A549 (cell line): Measurements from ENCODE around the gene PDE4D. TPM values are rescaled to one million over a fixed set of nuclear protein-coding genes. Genes with fewer than 3 reads are reported as not detected.

Source experiments
- ATAC-seq, 2 experiments: fragments of 200-7000 bp in 1 of 2; fragments of >200 bp in 1 of 2; cut with Nextera tagmentation in 1 of 2; cut with Tn5 transposase in 1 of 2; 3 replicates each; pipeline versions ENCODE4 v1.8.0 to v1.9.1; 2018 to 2020; ENCODE audit warnings: mild to moderate bottlenecking in 1 of 2, moderate library complexity in 1 of 2
- CTCF ChIA-PET: fragments of 300-600 bp; sonication (Branson Sonifier 250); formaldehyde crosslinking; extraction: SDS; loops from one replicate; lab custom pipeline; 2021; ENCODE audit warnings: antibody characterized with exemption, inconsistent platforms; lab: Yijun Ruan, JAX
- POLR2A ChIA-PET: fragments of 350-600 bp; formaldehyde crosslinking; extraction: SDS; loops from one replicate; lab custom pipeline; 2021; ENCODE audit warnings: antibody characterized with exemption, inconsistent platforms; lab: Yijun Ruan, JAX
- DNase-seq, 2 experiments: peaks; one replicate each; pipeline versions ENCODE4 v3.0.0 to v3.0.0-alpha.2; 2011 to 2016; ENCODE audit warnings: low read depth in 1 of 2, low spot score in 1 of 2
- FAIRE-seq: peaks from 2 replicates; lab custom pipeline; 2011; peaks lifted over from hg19 to GRCh38; lab: Jason Lieb, UNC
- H3K27ac ChIP-seq, 2 experiments: fragments of >200 bp; sonication (Bioruptor Twin); formaldehyde crosslinking; 3 replicates each; pipeline ENCODE4 v1.5.1; 2016 to 2017
- H3K4me1 ChIP-seq: fragments of >200 bp; sonication (Bioruptor Twin); formaldehyde crosslinking; 3 replicates; pipeline ENCODE4 v1.6.1; 2016
- H3K4me2 ChIP-seq: fragments of >200 bp; sonication (Bioruptor Twin); formaldehyde crosslinking; 3 replicates; pipeline ENCODE4 v1.6.1; 2016
- H3K4me3 ChIP-seq: fragments of >200 bp; sonication (Bioruptor Twin); formaldehyde crosslinking; 3 replicates; pipeline ENCODE4 v1.5.1; 2016
- H3K9me3 ChIP-seq: fragments of >200 bp; sonication (Bioruptor Twin); formaldehyde crosslinking; 3 replicates; pipeline ENCODE4 v1.6.1; 2016
- BCL3 ChIP-seq: fragments of >200 bp; sonication (Bioruptor Twin); formaldehyde crosslinking; IDR thresholded peaks from 3 replicates; pipeline ENCODE4 v1.6.1; 2016
- CBX2 ChIP-seq: fragments of 200-600 bp; sonication (generic); IDR thresholded peaks from 2 replicates; pipeline ENCODE4 v1.6.1; 2016; ENCODE audit warnings: low read depth, mild to moderate bottlenecking, borderline replicate concordance
- CBX8 ChIP-seq: fragments of 200-600 bp; sonication (generic); IDR thresholded peaks from 2 replicates; pipeline ENCODE4 v1.6.1; 2016
- CEBPB ChIP-seq, 2 experiments: fragments of >200 bp in 1 of 2; sonication (Bioruptor Twin) in 1 of 2; formaldehyde crosslinking in 1 of 2; IDR thresholded peaks; 2 replicates each; pipeline ENCODE4 v1.6.1; 2012 to 2016
- E2F6 ChIP-seq: IDR thresholded peaks from 2 replicates; pipeline ENCODE4 v1.6.1; 2012; ENCODE audit warnings: low read depth, borderline replicate concordance
- ESRRA ChIP-seq: fragments of 150-350 bp; IDR thresholded peaks from 2 replicates; pipeline ENCODE4 v1.6.1; 2014; ENCODE audit warnings: mild to moderate bottlenecking, low read length, borderline replicate concordance
- FOSB ChIP-seq: fragments of 250-450 bp; sonication (Bioruptor Pico); IDR thresholded peaks from 2 replicates; pipeline ENCODE4 v1.5.0; 2020; ENCODE audit warnings: mild to moderate bottlenecking, moderate library complexity
- FOSL2 ChIP-seq, 2 experiments: fragments of 450-650 bp in 1 of 2; fragments of >200 bp in 1 of 2; sonication (Bioruptor Twin) in 1 of 2; formaldehyde crosslinking; IDR thresholded peaks; 2 replicates each; pipeline versions ENCODE4 v1.5.0 to v1.6.1; 2016 to 2020; ENCODE audit warnings: mild to moderate bottlenecking in 1 of 2, moderate library complexity in 1 of 2
- FOXS1 ChIP-seq: fragments of 250-450 bp; sonication (Bioruptor Pico); IDR thresholded peaks from 2 replicates; pipeline ENCODE4 v1.5.0; 2020; ENCODE audit warnings: mild to moderate bottlenecking, moderate library complexity
- HDAC2 ChIP-seq: fragments of 200-600 bp; sonication (generic); IDR thresholded peaks from 2 replicates; pipeline ENCODE4 v1.6.1; 2016
- HES2 ChIP-seq: fragments of >200 bp; sonication (Bioruptor Twin); formaldehyde crosslinking; IDR thresholded peaks from 2 replicates; pipeline ENCODE4 v1.6.1; 2016
- HEYL ChIP-seq: fragments of 250-450 bp; sonication (Bioruptor Pico); IDR thresholded peaks from 2 replicates; pipeline ENCODE4 v1.8.0; 2021; ENCODE audit warnings: mild to moderate bottlenecking, moderate library complexity
- HMGXB4 ChIP-seq: fragments of 250-450 bp; sonication (Bioruptor Pico); IDR thresholded peaks from 2 replicates; pipeline ENCODE4 v1.5.0; 2021; ENCODE audit warnings: mild to moderate bottlenecking, moderate library complexity, borderline replicate concordance
- MYC ChIP-seq: IDR thresholded peaks from 2 replicates; pipeline ENCODE4 v1.6.1; 2012; ENCODE audit warnings: mild to moderate bottlenecking, inconsistent platforms, low read length, improper control_type of control experiment, borderline replicate concordance
- NPAS2 ChIP-seq: fragments of 250-450 bp; sonication (Bioruptor Pico); IDR thresholded peaks from 2 replicates; pipeline ENCODE4 v1.8.0; 2022; ENCODE audit warnings: mild to moderate bottlenecking, moderate library complexity, borderline replicate concordance
- PBX3 ChIP-seq: IDR thresholded peaks from 2 replicates; pipeline ENCODE4 v1.6.1; 2012
- RAD21 ChIP-seq, 2 experiments: fragments of >200 bp in 1 of 2; sonication (Bioruptor Twin) in 1 of 2; formaldehyde crosslinking in 1 of 2; IDR thresholded peaks in 1 of 2; conservative IDR thresholded peaks in 1 of 2; 2 replicates in 1 of 2; 3 replicates in 1 of 2; pipeline ENCODE4 v1.6.1; 2012 to 2018; ENCODE audit warnings: inconsistent platforms in 1 of 2
- REST ChIP-seq: fragments of 200-600 bp; sonication (generic); IDR thresholded peaks from 2 replicates; pipeline ENCODE4 v1.6.1; 2016; ENCODE audit warnings: antibody characterized with exemption, mild to moderate bottlenecking, moderate library complexity
- ZFP36 ChIP-seq: fragments of 450-650 bp; IDR thresholded peaks from 2 replicates; pipeline ENCODE4 v1.6.1; 2014; ENCODE audit warnings: borderline replicate concordance; ENCODE audit not compliant: partially characterized antibody
- WGBS: methylation state at CpG from one replicate; pipeline ENCODE4 v1.1.6; 2017; ENCODE audit errors: missing lambda C conversion rate; 5-methylcytosine and 5-hydroxymethylcytosine counted together
- polyA plus RNA-seq, 4 experiments: library from polyadenylated mRNA; depleted of rRNA in 3 of 4; stranded (reverse); fragments of >200 nt; fragmentation: RNase III in 1 of 4; extraction: RNeasy Plus Mini Kit Qiagen cat#74134 plus additional on column Dnase treatment in 1 of 4; gene quantifications; 2 replicates in 3 of 4; 3 replicates in 1 of 4; pipeline ENCODE4 v1.2.3, GENCODE V29; 2011 to 2017

The PDE4D gene
- polyA plus RNA-seq, 2 of the 4 experiments (the other 2 are of a cell fraction): 74.0 to 213 TPM

GRCh38 chr5:59245198-59245597, 648.3 kb downstream of the PDE4D start:
- Histone ChIP-seq H3K4me1 (peaks cover 83% of the 10 kb centered on the region), H3K9me3 (no peaks in the 10 kb centered on the region), H3K4me3 (no peak overlapping the region), H3K27ac (peak overlapping the region; percentile 72 to 84), H3K4me2 (peak overlapping the region; percentile 66)
- TF ChIP-seq E2F6: no peak
- TF ChIP-seq FOSL2 (IDR thresholded peaks at IDR 0.05): no peak
- TF ChIP-seq FOSL2 (CRISPR knock-in tag; IDR thresholded peaks at IDR 0.05): no peak
- TF ChIP-seq MYC: no peak
- TF ChIP-seq NPAS2 (CRISPR knock-in tag): no peak
- no peak for TF ChIP-seq ZFP36
- TF ChIP-seq CBX2: no peak
- TF ChIP-seq HDAC2: no peak
- no peak for TF ChIP-seq FOXS1 (CRISPR knock-in tag)
- TF ChIP-seq REST: no peak
- TF ChIP-seq HEYL (CRISPR knock-in tag): no peak
- TF ChIP-seq RAD21 (conservative IDR thresholded peaks at IDR 0.05 in 1 of 2, IDR thresholded peaks at IDR 0.05 in 1 of 2): no peak
- TF ChIP-seq HMGXB4 (CRISPR knock-in tag): no peak
- no peak for TF ChIP-seq CBX8
- no peak for TF ChIP-seq ESRRA
- TF ChIP-seq PBX3: no peak
- TF ChIP-seq FOSB: no peak
- no peak for TF ChIP-seq CEBPB (IDR thresholded peaks at IDR 0.05)
- no peak for TF ChIP-seq HES2
- TF ChIP-seq BCL3: no peak
- WGBS: 42% methylated on average over 3 of the region's 3 CpGs
- DNase-seq (no peak), ATAC-seq (no peak), FAIRE-seq (no peak)
- ChIA-PET CTCF (interaction anchor here (0.6 to 1.5 kb wide), 5 partner anchors 8 to 145 kb away, joined by 3 to 4 read pairs (median 3); no protein-coding TSS in a partner anchor), POLR2A (no interaction called here)
